SIG-M5 treated with dmso at 0.1 percent for 504 hours (cell line): ENCODE results near the gene EIF3J.

ENCODE experiments used
- DNase-seq: peaks from one replicate; lab custom pipeline; 2025; ENCODE audit not compliant: unreplicated experiment; lab: John Stamatoyannopoulos, UW

Gene EIF3J

DNA sequence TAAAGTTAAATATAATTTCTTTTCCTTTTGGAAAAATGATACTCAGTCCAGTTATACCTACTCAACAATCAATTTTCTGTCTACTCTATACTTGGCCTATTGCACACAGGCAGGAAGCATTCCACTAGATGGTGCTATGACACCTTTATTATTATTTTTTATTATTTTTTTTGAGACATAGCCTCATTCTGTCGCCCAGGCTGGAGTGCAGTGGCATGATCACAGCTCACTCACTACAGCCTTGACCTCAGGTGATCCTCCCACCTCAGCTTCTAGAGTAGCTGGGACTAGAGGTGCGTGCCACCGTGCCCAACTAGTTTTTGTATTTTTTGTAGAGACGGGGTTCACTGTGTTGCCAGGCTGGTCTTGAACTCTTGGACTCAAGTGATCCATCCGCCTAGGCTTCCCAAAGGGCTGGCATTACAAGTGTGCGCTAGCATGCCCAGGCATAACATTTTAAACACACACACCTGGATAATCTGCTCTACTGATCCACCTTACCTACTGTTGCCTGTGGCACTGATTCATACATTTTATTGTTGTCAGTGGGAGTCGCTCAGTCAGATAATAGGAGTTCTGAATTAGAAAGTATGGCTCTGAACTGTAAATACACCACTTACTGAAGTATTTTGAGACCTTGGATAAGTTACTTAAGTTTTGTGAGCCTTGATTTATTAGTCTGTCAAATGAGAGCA is 56.2 kb downstream of the EIF3J start:
- DNase-seq, result peak; percentile 4

- DNase-seq, result no peak
These were observed 58.3 kb downstream of the EIF3J start for GRCh38 chr15:44595246-44595645.

DNA sequence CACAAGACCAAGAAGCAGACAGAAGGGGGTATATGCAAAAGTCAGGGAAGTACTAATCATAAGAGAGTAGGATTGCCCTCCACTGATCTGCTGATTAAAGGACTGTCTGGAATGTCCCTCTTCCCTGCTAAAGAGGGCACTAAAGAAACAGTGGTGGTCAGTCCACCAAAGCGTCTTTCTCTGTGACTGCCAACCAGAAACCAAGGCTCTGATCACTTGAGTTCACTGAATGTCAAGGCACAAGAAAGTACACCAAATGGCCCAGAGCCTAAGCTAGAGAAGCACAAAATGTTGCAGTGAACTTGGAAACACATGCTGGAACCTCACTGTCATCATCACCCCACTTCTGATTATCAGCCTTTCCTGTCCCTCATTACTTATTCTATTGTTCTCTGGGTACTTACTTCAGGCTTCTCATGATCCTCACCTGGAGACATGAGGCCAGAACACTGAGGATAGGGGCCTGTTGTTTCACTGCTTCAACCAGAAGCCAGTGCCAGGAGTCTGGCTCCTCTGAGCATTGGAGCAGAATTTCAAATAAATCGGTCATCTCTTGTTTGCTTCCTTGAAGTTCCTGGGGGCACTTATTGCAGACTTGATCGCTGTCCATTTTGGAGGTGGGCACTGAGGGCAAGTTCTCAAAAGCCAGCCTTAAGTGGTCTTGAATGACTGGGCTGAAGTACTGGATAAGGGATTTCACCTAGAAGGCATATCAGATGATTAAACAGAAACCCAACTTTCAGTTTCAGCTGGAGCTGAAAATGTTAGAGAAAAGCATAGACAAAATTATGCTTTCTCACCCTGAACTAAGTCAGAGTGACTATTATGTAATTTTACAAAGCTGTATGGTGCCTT is 58.9 kb downstream of the EIF3J start:
- DNase-seq, result no peak

- no peak for DNase-seq
These were observed 59.6 kb downstream of the EIF3J start for GRCh38 chr15:44596511-44597010.

DNA sequence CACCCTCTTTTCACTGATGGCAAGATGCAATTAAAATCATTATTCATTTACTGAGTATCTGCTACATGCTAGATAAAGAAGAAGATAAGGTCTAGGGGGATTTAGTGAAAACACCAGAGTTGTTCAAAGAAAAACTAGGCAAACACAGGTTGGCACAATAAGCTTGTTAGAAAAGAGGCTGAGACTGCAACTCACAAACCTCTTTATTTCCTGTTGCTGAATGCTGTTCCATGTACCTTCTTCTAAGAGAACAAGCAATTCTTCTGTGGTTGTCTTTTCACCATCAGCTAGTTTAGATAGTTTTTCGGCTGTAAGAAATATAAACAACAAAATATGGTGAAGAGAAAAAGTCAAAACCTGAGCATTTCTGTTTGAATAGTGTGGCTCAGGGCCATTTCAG is 61.1 kb downstream of the EIF3J start:
- no peak for DNase-seq

GRCh38 chr15:44598892-44599291 is 61.9 kb downstream of the EIF3J start:
- DNase-seq, result no peak

- no peak for DNase-seq
These were observed 66.2 kb downstream of the EIF3J start for GRCh38 chr15:44603126-44603525.

- no peak for DNase-seq
These were observed 69.8 kb downstream of the EIF3J start for GRCh38 chr15:44606740-44607139.
